HG02938 (cell line): ENCODE data around the gene ATCAY.
A peak's percentile ranks its signal among the peaks of the same experiment; 100 is the strongest.

Experiments
- ATAC-seq: cut with Tn5 transposase; IDR thresholded peaks from one replicate; pipeline ENCODE4 v1.9.1; 2021; ENCODE audit warnings: mild to moderate bottlenecking, moderate library complexity; ENCODE audit not compliant: unreplicated experiment

ATCAY gene

GRCh38 chr19:3968556-3969434 lies 88.3 kb downstream of the ATCAY start:
- no peak for ATAC-seq

GRCh38 chr19:3969435-3970312 lies 89.2 kb downstream of the ATCAY start:
- ATAC-seq: no peak

- no peak for ATAC-seq
These were observed 89.9 kb downstream of the ATCAY start for GRCh38 chr19:3970313-3970807.

GRCh38 chr19:3970808-3971598 lies 90.5 kb downstream of the ATCAY start, which contains the start of gene DAPK3:
Gene DAPK3 (minus strand): TSS chr19:3971099. CDS start chr19:3969735, 1,364 bp downstream.
- peak; percentile 82 for ATAC-seq

- no peak for ATAC-seq
These were observed 94.7 kb downstream of the ATCAY start for GRCh38 chr19:3975144-3975543.

GRCh38 chr19:3975637-3976087 lies 95.2 kb downstream of the ATCAY start:
- no peak for ATAC-seq

- no peak for ATAC-seq
These were observed 96.2 kb downstream of the ATCAY start for GRCh38 chr19:3976495-3977241.
